RCC 7860 (cell line): ENCODE results near the gene TMEM154.

Experiments
- DNase-seq: peaks from one replicate; pipeline ENCODE4 v3.0.0-alpha.2; 2015; ENCODE audit warnings: low spot score
- FAIRE-seq: peaks from 2 replicates; lab custom pipeline; 2012; peaks lifted over from hg19 to GRCh38; lab: Jason Lieb, UNC

The TMEM154 gene

DNA sequence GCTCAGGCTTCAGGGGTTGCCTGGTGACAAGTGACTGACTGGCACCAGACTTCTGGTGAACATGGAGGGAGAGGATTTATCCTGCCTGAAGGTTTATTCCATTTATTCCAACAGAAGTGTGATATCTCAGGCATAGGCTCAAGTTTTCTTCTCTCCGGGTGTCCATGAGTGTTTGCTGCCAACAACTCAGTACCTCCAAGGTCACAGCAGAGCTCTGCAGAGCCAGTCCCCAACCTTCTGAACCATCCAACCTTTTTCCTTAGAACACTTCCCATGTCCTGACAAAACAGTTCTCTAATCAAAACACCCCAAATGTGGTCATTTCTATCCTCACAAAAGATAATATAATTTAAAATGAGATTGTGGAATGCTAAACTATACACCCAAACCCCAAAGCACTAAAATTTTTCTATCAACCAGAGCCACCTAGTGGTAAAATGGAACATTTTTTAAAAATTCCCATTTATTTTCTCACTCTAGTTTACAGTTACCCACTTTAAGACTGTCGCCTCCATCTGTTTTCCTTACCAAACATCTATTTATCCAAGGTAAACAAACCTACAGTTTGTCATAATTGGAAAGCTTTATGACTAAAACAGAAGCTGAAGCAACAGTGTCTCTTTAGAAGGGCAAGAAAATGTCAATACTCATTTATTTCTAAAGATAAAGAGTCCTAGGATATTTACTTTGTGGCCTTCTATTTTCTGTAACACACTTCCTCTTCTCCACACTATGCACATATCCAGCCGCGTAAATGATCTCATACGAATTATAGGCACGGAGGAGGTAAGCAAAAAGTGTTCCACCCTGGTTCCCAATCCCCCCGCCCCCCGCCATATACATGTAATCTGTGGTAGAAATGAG, 39.5 kb downstream of the TMEM154 start:
- DNase-seq (peak; percentile 5), FAIRE-seq (peak; percentile 17)

DNA sequence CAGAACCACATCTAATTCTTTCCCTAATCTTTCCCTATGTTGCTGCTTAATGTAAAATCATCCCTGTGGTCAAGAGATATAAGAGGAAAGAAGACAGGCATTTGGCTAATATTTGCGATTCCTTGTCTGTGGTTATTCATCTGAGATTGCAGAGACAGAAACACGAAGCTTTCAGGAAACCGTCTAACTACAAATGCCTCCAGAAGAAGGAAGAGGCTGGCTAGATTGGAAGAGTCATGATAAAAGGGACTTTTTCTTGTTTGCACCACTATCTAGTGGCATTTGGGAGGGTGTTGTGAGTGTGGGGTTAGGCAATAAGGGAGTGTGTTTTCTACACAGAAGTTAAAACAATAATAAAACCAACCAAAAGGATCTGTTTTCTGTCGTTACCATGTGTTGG, 43.9 kb downstream of the TMEM154 start:
- FAIRE-seq: no peak

DNA sequence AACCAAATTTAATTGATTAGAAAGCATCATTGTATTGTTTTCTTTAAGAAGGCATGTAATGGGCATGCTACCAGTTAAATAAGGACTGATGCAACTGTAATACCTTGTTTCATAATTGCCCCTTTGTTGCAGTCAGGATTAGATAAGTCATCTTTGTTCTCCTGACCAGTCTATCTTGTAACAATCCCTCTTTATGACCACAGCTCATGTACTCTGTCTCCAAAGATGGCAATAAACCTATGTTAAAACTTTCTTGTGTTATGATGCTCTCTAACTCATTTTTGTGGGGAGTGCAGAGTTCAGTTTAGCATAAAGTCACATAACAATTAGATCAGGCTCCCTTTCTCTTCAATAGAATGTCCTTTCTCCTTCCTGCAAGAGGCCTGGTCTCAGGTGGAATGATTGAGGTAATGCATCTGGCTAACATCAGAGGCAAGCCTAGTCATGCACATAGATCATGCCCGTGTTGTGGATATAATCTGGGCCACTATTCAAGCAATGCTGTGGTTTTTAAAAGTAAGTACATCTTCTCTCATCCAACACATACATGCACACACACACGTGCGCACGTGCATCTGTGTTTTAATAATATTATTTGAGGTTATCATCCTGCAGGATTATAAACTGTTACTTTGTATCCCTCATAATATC, 45.6 kb downstream of the TMEM154 start:
- no peak for DNase-seq
- no peak for FAIRE-seq

More for the DNA sequence above, 43.9 kb downstream of the TMEM154 start:
- no peak for DNase-seq

DNA sequence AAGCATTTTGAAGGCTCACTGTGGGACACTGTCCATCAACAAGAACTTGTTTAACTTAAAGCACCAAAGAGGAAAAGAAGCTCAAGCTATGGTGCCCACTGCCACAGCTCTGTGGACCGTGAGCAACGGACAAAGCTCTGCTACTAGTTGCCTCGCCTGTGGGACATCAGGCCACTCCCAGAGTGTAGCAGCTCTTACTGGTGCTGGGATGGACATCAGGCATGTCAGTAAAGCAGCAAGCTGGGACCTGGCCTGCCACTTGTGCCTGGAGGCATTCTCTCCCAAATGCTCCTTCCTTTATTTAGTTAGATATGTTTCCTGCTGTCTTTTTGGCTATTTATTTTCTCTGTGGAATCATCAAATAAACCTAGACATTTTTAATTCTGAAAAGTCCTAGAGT, 46.7 kb downstream of the TMEM154 start:
- FAIRE-seq (no peak), DNase-seq (no peak)

DNA sequence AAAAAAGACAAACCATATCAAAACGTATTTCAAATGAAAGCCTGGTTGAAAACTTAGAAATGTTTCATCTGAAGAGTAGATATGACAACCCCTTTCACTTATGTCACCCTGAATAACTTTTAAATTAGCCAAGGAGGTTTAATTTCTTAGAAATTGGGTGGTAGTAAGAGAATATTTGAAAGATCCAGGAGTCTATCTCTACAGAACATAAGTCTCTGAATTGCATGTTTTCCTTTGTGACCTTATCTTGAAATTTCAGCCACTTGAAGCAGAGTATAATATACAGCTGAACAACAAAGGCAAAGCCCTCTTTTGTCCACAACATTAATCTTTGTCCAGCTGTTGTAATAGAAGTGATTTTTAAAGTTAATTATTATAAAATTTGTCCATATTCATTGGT, 49.5 kb downstream of the TMEM154 start:
- no peak for FAIRE-seq

GRCh38 chr4:152629908-152630307, 49.9 kb downstream of the TMEM154 start:
- FAIRE-seq: no peak

More for the DNA sequence above, 49.5 kb downstream of the TMEM154 start:
- no peak for DNase-seq

DNA sequence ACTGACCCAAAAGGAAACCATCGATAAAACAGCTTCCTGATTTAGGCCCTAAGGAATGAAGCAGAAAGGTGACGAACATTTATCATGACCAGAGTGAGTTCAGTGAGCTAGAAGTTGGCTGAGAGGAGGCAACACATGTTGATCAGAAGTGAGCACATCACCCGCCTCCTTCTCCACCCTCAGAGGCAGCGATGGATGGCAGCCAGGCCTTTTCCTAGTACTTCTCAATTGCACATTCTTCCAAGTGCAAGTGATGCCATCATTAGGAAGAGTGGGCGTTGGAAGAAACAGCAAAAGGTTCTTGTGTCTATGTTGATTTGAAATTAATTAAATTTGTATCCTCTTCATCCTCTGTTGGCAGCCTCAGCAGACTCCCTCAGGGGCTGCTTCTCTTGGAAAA, 51.7 kb downstream of the TMEM154 start:
- no peak for FAIRE-seq

More at GRCh38 chr4:152629908-152630307, 49.9 kb downstream of the TMEM154 start:
- DNase-seq: no peak

DNA sequence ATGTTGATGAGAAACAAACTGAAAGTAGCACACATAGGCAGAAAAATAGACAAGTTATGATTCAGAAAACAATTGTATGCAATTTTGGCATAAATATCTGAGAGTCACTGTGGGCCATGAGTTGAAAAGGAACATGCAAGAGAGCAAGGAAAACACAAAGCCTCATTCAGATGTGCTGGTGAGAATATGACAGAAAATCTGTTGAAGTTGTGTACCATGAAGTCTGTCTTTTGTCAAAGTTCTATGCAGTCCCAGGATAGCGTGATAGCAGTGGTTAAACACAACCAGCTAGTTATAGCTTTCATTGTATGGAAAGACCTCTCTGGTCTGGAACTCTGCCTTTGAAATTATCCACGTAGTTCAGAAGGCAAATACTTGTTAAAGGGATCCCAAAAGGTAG, 53.0 kb downstream of the TMEM154 start:
- DNase-seq: no peak
- FAIRE-seq: no peak

More for the DNA sequence above, 51.7 kb downstream of the TMEM154 start:
- no peak for DNase-seq

DNA sequence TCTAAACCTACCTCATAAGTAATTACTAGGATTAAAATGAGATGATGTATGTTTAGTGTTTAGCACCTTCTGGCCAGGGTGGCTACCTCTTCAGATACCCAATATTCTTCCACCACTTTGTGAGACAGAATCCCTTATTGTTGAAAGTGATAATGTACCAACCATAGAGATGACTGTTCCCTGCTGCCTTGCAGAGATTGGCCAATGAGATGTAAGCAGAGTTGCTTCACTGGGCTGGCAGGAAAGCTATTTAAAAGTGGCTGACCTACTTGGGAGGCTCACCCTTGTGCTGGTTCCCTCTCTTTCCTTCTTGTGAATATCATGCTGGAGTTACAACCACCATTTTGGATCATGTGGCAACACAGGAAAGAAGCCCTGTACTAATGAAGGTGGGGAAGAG, 58.9 kb downstream of the TMEM154 start:
- no peak for DNase-seq

DNA sequence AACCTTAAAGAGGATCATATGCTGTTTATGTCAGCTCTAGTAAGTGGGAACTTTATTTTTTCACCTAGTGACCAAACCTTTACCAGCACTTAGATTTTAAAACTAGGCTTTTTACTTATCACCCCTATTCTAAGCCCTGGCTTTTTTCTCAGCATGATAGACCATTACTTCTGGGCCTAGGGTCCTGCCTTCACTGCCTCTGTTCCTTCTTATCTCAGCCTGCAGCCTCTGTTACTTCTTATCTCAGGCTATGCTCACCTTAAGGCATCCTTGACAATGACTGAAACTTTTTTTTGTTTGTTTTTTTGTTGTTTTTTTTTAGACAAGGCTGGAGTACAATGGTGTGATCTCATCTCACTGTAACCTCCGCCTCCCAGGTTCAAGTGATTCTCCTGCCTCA, 59.6 kb downstream of the TMEM154 start:
- DNase-seq (no peak), FAIRE-seq (no peak)

More for the DNA sequence above, 58.9 kb downstream of the TMEM154 start:
- FAIRE-seq: no peak

DNA sequence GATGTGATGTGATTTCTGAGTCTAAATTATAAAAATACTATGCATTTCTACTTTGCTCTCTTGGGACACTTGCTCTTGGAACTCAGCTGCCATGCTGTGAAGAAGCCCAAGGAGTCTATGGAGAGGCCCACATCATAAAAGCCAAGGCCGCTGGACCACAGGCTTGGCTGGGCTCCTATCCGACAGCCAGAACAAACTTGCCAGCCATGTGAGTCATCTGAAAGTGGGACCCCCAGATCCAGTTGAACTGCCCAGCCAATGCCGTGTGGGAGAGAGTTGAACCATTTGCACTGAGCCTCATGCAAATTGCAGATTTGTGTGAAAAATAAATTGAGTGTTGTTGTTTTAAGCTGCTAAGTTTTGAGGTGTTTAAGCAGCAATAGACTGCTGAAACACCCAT, 60.2 kb downstream of the TMEM154 start:
- FAIRE-seq (no peak), DNase-seq (no peak)

DNA sequence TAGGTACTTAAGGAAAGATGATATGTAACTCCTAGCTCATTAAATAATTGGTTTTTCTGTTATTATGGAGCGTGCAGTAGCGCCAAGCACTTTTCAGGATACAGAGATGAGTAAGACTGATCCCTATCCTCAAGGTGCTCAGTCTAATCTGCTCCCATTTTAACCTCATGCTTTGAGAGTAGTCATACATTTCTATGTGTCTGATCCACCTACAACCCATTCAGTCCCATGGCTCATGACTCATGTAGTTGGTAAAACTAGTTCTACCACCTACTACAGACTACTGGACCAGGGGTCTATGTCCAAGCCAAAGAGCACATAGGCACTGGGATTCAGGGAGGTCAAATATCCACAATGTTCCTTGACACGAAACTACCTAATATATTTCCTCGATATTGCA, 60.8 kb downstream of the TMEM154 start:
- FAIRE-seq (no peak), DNase-seq (no peak)

DNA sequence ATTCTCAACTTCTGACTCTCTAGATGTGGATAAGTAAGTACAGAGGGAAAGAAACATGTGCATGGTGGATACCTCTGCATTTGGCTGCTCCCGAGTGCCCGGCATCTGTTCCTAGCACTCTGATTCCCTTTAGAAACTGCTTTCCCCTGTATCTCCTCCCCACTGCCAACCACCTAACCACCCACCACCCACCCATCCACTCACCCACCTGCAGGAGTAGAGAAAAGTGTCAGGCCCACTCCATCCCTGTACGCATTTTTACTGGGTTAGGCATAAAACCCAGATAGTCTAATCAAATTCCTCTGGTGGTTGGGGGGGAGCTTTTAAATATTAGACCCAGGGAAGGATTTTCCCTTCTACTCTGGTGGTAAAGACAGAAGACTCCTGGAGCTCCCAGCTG, 63.0 kb downstream of the TMEM154 start:
- no peak for DNase-seq
- no peak for FAIRE-seq

DNA sequence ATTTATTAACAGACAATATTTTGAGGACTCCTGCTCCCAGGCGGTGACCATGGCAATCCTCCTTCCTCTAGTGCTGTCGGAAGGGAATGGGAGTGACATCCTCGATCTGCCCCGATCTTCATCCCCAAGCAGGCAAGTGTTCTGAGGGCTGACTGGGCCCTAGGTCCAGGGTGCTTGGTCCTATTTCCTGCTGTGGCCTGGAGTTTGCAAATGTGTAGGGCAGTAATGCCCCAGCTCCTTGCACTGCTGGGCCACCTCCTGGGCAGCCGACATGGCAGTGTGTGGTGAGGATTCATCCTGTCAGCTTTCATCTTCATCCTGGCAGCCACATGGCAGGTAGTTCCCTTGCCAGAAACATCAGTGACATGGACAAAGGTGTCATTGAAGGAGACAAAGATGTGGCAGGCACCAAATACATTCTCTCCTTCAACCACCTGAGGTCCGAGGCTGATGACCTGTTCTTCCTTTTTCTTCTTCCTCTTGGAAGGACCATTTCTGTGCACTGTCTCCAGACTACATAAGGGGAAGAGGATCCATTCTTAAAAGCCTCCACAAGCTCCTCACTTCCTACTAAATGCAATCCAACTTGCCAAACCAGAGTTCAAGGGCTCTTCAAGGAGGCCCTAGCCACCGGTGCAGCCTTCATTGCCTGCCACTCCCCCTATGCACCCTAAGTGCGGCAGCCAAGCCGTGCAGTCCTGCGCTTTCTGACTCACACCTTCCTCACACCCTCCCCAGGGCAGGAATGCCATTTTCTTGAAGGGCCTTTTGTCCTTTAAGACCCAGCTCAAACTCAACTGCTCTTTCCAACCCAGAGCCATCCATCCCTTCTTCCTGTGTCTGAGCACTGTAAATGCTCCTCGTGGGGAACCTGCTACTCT, 65.7 kb downstream of the TMEM154 start:
- DNase-seq (no peak), FAIRE-seq (no peak)

- FAIRE-seq (no peak), DNase-seq (no peak)
Measured at GRCh38 chr4:152613351-152613750, 66.4 kb downstream of the TMEM154 start.

DNA sequence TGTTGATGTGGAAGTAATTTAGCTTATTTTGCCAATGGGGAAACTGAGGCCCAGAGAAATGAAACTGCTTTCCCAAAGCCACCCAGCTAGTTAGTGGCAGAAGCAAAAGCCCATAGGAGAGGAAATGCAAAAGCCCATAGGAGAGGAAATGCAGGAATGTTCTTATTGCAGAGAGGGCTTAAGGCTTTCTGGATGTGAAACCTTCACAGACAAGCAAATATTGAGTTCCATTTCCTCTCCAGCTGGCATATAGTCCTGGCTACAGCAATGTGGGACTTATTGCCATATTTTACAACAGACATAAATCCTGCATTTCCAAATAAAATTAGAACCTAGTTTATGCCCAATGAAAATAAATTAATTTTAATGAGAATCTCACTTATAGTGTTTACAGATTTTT, 69.7 kb downstream of the TMEM154 start:
- no peak for DNase-seq
- no peak for FAIRE-seq

- no peak for FAIRE-seq
- DNase-seq: no peak
Measured at GRCh38 chr4:152609481-152609880, 70.3 kb downstream of the TMEM154 start.

GRCh38 chr4:152607178-152607577, 72.6 kb downstream of the TMEM154 start:
- FAIRE-seq (no peak), DNase-seq (no peak)

- FAIRE-seq (no peak), DNase-seq (no peak)
Measured at GRCh38 chr4:152606753-152607152, 73.0 kb downstream of the TMEM154 start.

- FAIRE-seq (no peak), DNase-seq (peak; percentile 64)
Measured at GRCh38 chr4:152605641-152606335, 74.0 kb downstream of the TMEM154 start.

DNA sequence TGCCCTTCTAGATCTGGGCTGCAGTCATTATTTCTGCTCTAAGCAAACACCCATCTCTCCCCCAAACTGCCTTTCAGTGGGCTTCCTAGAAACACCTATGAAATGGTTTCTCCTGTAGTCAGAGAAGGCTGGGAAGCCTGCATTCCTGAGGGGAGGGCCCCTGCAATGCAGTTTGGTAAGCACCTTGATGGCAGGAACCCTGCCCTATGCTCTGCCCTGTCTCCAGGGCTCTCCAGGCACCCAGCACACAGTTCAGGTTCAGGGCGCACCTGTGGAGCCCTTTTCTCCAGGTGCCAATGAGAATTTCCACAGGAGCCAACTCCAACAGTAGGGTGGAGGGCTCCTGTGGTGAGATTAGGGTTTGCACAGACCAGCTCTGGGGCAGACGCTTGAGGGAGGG, 74.8 kb downstream of the TMEM154 start:
- DNase-seq: no peak
- no peak for FAIRE-seq
